ENCODE measurements around the gene METAP2.

The METAP2 gene

GRCh38 chr12:95553197-95553943 lies 79.4 kb downstream of the METAP2 start:
- DNase-seq, result no peak

GRCh38 chr12:95554532-95555071 lies 80.7 kb downstream of the METAP2 start:
- no peak for DNase-seq

GRCh38 chr12:95557625-95558024 lies 83.7 kb downstream of the METAP2 start:
- DNase-seq, result no peak

Data from amniotic stem cell (primary cell).